ENCODE measurements around the gene WDR46.

- no peak for TF ChIP-seq CTCF (IDR thresholded peaks at IDR 0.05; ENCODE audit: poor library complexity, severe bottlenecking)
- TF ChIP-seq RAD21 (conservative IDR thresholded peaks at IDR 0.05) = no peak
- TF ChIP-seq EZH2 (IDR thresholded peaks at IDR 0.05; ENCODE audit: borderline replicate concordance, insufficient read depth, low read length, poor library complexity, severe bottlenecking) = no peak
- no peak for TF ChIP-seq POLR2AphosphoS5 (IDR thresholded peaks at IDR 0.05)
- no peak for TF ChIP-seq EP300 (conservative IDR thresholded peaks at IDR 0.05; ENCODE audit: poor library complexity, severe bottlenecking)
- no peak for TF ChIP-seq SMC3 (conservative IDR thresholded peaks at IDR 0.05; ENCODE audit: poor library complexity)
- no peak for TF ChIP-seq MXI1 (conservative IDR thresholded peaks at IDR 0.05; ENCODE audit: poor library complexity, severe bottlenecking)
- no peak for TF ChIP-seq REST (IDR thresholded peaks at IDR 0.05; ENCODE audit: borderline replicate concordance)
- no peak for TF ChIP-seq TAF1 (IDR thresholded peaks at IDR 0.05; ENCODE audit: low read depth)
These were observed 29.5 kb upstream of the WDR46 start for GRCh38 chr6:33318426-33319073.
